Renal cortex interstitium (tissue), 11 donors: Measurements from ENCODE around the gene CXCR6. TPM values are rescaled to one million over a fixed set of nuclear protein-coding genes. Genes with fewer than 3 reads are reported as not detected.
"Not testable (repeated sequence)": the region's sequence is repeated elsewhere in the genome, so short reads cannot be mapped to it uniquely, and the experiment has no call there.

Experiments used
- DNase-seq, 11 donors: peaks; one replicate each; pipeline ENCODE4 v3.0.0-alpha.2; 2013; ENCODE audit warnings: low read depth in 9 of 11, low spot score in 4 of 11; ENCODE audit errors: extremely low read depth in 1 of 11
- polyA plus RNA-seq, 3 donors: library from polyadenylated mRNA; unstranded; fragments of 120-200 nt; gene quantifications; one replicate each; pipeline ENCODE4 v1.2.1, GENCODE V29; 2013; ENCODE audit not compliant: insufficient read length in 3 of 3

CXCR6 gene
- polyA plus RNA-seq, 3 donors = 0.23 to 0.67 (median 0.24) TPM

GRCh38 chr3:45995236-45996192, 52.2 kb downstream of the CXCR6 start, which contains the start of gene FYCO1:
Gene FYCO1 (minus strand): TSS chr3:45995824. CDS start chr3:45984910, 10,914 bp downstream.
- peak; percentile 47 to 87 (median 82) for DNase-seq

- not testable (repeated sequence) for DNase-seq
Observed at GRCh38 chr3:45997499-45997898, 54.2 kb downstream of the CXCR6 start.

GRCh38 chr3:45997942-45998341, 54.7 kb downstream of the CXCR6 start:
- DNase-seq = no peak

Other genes starting within 250 kb of the CXCR6 start
- under 1 TPM; 0.07 to 0.33 (median 0.20) TPM for gene SLC6A20, start 146.9 kb upstream of the CXCR6 start, polyA plus RNA-seq
- gene LZTFL1, start 101.3 kb upstream of the CXCR6 start, polyA plus RNA-seq = 10 to 100 TPM; 53.7 to 66.1 (median 64.3) TPM
- under 1 TPM in 2 of 3 donors, not detected in 1; 0.08 to 0.09 TPM for gene CCR9, start 56.9 kb upstream of the CXCR6 start, polyA plus RNA-seq
- gene FYCO1, start 52.4 kb downstream of the CXCR6 start, polyA plus RNA-seq = 10 to 100 TPM; 17.6 to 18.8 (median 18.2) TPM
- under 1 TPM in 2 of 3 donors, not detected in 1; 0.17 to 0.20 TPM for gene XCR1, start 84.0 kb downstream of the CXCR6 start, polyA plus RNA-seq